ENCODE data around the gene PRPF19.
"Not testable (repeated sequence)": the region's sequence is repeated elsewhere in the genome, so short reads cannot be mapped to it uniquely, and the experiment has no call there.

PRPF19 gene

DNA sequence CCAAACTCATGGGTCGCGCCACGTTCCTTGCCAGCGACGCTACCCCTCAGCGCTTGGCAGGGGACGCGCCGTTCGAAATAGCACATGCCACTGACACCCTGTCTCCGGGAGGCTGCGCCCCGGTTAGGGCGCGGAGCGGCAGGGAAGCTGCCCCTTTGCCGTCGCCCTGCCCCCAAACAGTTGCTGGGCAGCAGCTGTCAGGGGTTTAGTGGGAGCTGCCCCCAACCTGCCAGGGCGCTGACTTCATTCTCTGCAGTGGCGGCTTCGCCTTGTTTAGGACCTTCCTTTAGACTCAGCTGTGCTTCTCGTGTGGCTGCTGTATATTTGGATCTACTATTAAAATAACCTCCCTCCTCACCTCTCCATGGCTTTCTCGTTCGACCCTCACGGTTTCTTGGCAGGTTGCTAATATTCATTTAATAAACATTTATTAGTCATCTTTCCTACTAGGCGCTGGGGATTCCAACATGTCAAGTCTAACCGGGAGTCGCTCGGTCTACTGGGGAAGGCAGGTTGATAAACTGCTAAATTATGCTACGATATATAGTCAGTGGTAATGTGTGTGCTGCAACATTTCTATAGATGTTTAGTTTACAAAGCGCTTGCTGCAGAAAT is 8.4 kb upstream of the PRPF19 start:
- FAIRE-seq, result no peak
- TF ChIP-seq, protein P1, sequence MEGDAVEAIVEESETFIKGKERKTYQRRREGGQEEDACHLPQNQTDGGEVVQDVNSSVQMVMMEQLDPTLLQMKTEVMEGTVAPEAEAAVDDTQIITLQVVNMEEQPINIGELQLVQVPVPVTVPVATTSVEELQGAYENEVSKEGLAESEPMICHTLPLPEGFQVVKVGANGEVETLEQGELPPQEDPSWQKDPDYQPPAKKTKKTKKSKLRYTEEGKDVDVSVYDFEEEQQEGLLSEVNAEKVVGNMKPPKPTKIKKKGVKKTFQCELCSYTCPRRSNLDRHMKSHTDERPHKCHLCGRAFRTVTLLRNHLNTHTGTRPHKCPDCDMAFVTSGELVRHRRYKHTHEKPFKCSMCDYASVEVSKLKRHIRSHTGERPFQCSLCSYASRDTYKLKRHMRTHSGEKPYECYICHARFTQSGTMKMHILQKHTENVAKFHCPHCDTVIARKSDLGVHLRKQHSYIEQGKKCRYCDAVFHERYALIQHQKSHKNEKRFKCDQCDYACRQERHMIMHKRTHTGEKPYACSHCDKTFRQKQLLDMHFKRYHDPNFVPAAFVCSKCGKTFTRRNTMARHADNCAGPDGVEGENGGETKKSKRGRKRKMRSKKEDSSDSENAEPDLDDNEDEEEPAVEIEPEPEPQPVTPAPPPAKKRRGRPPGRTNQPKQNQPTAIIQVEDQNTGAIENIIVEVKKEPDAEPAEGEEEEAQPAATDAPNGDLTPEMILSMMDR (IDR thresholded peaks at IDR 0.05; ENCODE audit: insufficient read depth, missing control alignments), result no peak

DNA sequence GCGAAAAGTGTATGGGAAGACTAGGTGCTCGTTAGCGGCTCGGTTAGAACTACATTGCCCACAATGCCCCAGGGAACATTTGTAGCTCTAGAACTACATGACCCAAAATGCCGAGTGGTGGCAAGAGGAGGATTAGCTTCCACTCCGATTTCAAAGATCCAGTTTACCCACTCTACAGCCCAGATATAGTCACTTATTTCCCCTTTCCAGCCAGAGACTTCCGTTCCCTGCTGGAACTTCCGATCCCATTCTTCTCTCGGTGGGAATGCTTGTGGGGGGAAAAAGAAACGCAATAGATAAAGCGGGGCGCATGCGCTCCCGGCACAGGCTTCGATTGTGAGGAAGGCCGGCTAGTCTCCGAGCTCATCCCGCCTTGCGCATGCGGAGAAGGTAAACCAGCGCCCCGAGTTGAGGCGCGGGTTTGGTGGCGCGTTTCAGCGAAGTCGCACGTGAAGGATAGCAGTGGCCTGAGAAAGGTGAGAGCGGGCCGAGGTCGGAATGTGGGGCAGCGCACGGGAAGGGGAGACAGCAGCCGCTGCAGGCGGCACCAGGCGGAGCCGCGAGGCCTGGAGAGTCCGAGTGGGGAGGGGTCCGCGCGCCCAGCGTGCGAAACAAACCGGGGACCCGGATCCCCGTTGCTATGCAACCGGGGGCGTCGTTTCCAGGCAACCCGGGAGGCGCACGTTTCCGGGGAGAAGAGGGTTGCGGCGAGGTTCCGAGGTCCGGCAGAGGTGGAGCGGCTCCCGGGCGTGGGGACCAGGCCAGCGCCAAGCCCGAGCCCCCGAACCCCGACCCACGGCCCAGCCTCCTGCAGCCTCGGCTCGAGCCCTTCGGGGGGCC is 7.6 kb upstream of the PRPF19 start, which contains the start of gene TMEM109:
Gene TMEM109, plus strand, starts transcription at position 366 of the 840 bp plus-strand sequence. CDS start 5,536 bp downstream, outside the sequence.
- TF ChIP-seq, protein P1 (IDR thresholded peaks at IDR 0.05; ENCODE audit: insufficient read depth, missing control alignments), result no peak
- DNase-seq (ENCODE audit: insufficient read length, low spot score) (peak; percentile 98), FAIRE-seq (no peak)

More for the DNA sequence above, 8.4 kb upstream of the PRPF19 start:
- DNase-seq (ENCODE audit: insufficient read length, low spot score), result no peak

GRCh38 chr11:60912851-60913528 is 6.6 kb upstream of the PRPF19 start:
- FAIRE-seq, result no peak
- TF ChIP-seq, protein P1 (IDR thresholded peaks at IDR 0.05; ENCODE audit: insufficient read depth, missing control alignments), result no peak
- no peak for DNase-seq (ENCODE audit: insufficient read length, low spot score)

- FAIRE-seq, result no peak
- TF ChIP-seq, protein P1 (IDR thresholded peaks at IDR 0.05; ENCODE audit: insufficient read depth, missing control alignments), result no peak
- DNase-seq (ENCODE audit: insufficient read length, low spot score), result no peak
Observed at GRCh38 chr11:60912223-60912850, 6.0 kb upstream of the PRPF19 start.

DNA sequence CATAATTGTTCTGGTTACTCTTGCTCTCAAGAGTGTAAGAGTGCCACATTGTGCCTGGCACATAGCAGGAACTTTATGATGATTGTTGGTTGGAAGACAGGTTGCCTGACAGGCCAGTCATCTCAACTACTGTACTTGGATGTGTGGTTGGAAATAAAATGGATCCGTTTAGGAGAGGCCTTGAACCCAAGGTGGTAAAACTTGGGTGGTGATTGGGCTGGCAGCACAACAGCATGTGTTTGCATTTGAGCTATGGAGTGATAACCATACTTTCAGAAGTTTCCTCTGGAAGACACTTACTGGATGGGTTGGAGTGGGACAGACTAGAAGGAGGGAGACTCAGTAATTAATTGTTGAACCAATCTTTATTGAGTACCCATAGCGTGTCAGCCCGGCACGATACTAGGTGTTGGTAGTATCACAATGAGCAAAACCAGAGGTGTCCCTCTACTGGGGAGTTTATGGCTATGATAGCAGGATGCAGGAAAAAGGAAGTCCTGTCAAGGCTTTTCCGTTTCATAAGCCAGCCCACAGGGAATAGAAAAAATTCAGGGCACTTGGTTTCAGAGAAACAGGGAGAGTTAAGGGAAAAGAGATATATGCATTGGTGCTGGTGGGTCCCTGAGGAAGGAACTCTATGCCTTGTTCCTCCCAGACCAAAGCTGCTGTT is 4.5 kb upstream of the PRPF19 start:
- TF ChIP-seq, protein P1 (IDR thresholded peaks at IDR 0.05; ENCODE audit: insufficient read depth, missing control alignments), result no peak
- FAIRE-seq, result no peak
- no peak for DNase-seq (ENCODE audit: insufficient read length, low spot score)

- TF ChIP-seq, protein P1 (IDR thresholded peaks at IDR 0.05; ENCODE audit: insufficient read depth, missing control alignments), result no peak
- FAIRE-seq, result no peak
- DNase-seq (ENCODE audit: insufficient read length, low spot score), result no peak
Observed at GRCh38 chr11:60910281-60910687, 3.9 kb upstream of the PRPF19 start.

GRCh38 chr11:60909680-60910280 is 3.4 kb upstream of the PRPF19 start:
- FAIRE-seq; DNase-seq (ENCODE audit: insufficient read length, low spot score): not testable (repeated sequence)

Data from D721Med (cell line).